IPS-18a (cell line): ENCODE data around the gene EHF.

ENCODE experiments used
- H3K27ac ChIP-seq: one replicate; pipeline ENCODE4 v1.5.1; 2013; ENCODE audit warnings: low read length
- H3K27me3 ChIP-seq: one replicate; pipeline ENCODE4 v1.6.1; 2013; ENCODE audit warnings: mild to moderate bottlenecking, low read length; ENCODE audit not compliant: control insufficient read depth, insufficient read depth
- H3K36me3 ChIP-seq: one replicate; pipeline ENCODE4 v1.6.1; 2013; ENCODE audit warnings: low read depth, low read length; ENCODE audit not compliant: control insufficient read depth
- H3K4me1 ChIP-seq: one replicate; pipeline ENCODE4 v1.6.1; 2013; ENCODE audit warnings: low read depth, low read length; ENCODE audit not compliant: control insufficient read depth
- H3K4me3 ChIP-seq: one replicate; pipeline ENCODE4 v1.5.1; 2013; ENCODE audit warnings: low read length
- H3K9ac ChIP-seq: one replicate; pipeline ENCODE4 v1.6.1; 2013; ENCODE audit warnings: mild to moderate bottlenecking, low read length, moderate library complexity
- H3K9me3 ChIP-seq: one replicate; pipeline ENCODE4 v1.6.1; 2013; ENCODE audit warnings: low read depth, low read length; ENCODE audit not compliant: control insufficient read depth

Gene EHF

DNA sequence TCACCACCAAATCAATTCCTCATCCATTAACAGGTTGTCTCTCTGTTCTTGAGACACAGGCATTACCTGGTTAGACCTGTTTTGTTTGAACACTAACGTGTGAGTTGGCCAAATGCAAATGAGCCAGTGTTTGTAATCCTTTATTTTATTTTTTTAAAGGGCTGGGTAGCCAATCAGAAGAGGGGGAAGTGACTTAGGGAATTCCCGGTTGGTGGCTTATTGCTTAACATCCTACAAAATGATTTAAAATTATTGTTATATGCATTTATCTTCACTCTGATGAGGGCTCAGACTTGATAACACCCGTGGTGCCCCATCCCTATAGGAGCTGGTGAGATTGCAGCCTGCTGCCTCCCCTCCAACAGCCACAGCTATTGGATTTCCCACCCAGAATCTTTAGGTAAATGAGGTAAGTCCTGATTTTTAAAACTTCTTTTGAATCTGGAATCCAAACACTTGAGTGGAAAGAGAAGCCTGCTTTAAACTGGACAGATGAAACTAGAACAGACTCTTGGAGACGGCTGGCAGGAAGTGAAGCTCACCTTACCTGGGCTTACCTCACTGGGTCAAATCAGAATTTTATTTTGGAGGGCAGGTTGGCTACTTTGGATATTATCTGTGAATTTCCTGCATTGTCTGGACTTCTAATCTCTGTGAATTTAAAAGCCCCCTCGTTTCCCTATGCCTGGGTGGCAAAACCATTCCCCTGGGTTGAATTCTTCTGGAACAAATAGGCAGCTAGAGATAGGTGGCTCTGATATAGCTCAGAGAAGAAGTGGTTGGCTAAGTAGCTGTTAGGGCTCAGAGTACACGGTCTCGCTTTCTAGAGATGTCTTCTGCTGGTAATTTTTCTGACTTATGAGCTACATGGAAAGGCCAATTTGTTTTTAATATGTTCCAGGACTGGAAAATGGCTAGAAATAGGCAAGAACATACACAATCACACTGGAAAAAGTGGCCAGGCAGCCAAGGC, at the start of gene EHF:
TSS of gene EHF (plus strand) at position 274 of the 973 bp plus-strand sequence. CDS start 21,538 bp downstream, outside the sequence.
- Histone ChIP-seq H3K36me3 (no peaks in the 10 kb centered on the region), H3K27ac (no peak within 1 kb of the TSS), H3K4me1 (peaks cover 2% of the 10 kb centered on the region), H3K27me3 (no peaks in the 10 kb centered on the region), H3K9ac (no peak within 1 kb of the TSS), H3K9me3 (no peaks in the 10 kb centered on the region), H3K4me3 (no peak within 1 kb of the TSS)

DNA sequence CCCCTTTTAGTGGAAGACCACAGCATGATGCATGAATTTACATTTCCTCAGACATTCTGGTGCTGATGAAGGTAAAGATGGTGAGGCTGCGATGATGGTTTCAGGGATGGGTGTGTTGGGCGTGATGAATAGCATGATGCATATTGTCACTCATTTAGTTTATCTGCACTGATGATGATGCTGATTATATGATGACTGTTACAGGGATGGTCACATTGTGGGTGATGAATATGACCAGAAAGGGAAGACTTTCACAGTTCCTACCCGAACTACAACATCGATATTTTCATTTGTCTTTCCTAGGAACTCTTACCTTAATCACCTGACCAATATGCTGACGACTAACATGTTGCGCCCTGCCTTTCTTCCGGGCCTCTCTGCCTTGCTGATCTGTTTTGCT, 47.4 kb upstream of the EHF start:
- H3K4me3 ChIP-seq, result no peak overlapping the region

DNA sequence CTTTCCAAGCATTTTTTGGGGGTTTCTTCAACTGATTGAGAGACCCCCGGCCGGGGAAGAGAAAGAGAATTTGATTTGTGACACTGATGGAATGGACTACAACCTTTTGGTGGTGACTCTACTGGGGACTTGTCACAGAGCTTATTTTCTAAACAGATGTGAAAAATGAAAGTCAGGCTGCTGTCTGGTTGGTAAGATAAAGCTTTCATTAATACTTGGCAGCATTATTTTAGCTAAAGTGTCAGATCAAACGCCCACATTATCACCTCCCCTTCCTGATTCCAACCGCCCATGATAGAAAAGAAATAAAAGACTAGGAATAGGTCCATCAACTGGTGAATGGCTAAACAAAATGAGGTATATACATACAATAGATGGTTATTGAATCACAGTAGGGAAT, 45.6 kb upstream of the EHF start:
- Histone ChIP-seq H3K27me3 (no peaks in the 10 kb centered on the region), H3K9me3 (no peaks in the 10 kb centered on the region), H3K4me3 (no peak overlapping the region), H3K4me1 (no peaks in the 10 kb centered on the region), H3K27ac (no peak overlapping the region), H3K9ac (no peak overlapping the region), H3K36me3 (no peaks in the 10 kb centered on the region)

More for the DNA sequence above, 47.4 kb upstream of the EHF start:
- Histone ChIP-seq H3K27me3 (no peaks in the 10 kb centered on the region), H3K9me3 (no peaks in the 10 kb centered on the region), H3K36me3 (no peaks in the 10 kb centered on the region), H3K9ac (no peak overlapping the region), H3K4me1 (no peaks in the 10 kb centered on the region), H3K27ac (no peak overlapping the region)

DNA sequence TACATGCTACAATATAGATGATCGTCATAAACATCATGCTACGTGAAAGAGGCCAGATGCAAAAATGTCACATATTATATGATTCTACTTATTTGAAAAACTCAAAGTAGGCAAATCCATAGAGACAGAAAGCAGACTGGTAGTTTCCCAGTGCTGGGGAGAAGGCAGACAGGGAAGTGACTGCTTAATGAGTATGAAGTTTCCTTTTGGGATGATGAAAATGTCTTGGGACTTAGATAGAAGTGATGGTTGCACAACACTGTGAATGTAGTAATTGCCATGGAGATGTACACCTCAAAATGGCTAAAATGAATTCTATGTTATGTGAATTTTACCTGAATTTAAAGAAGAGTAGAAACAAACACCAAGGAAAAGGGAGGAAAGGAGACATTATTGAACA, 45.2 kb upstream of the EHF start:
- Histone ChIP-seq H3K36me3 (no peaks in the 10 kb centered on the region), H3K4me3 (no peak overlapping the region), H3K4me1 (no peaks in the 10 kb centered on the region), H3K9ac (no peak overlapping the region), H3K9me3 (no peaks in the 10 kb centered on the region), H3K27ac (no peak overlapping the region), H3K27me3 (no peaks in the 10 kb centered on the region)

DNA sequence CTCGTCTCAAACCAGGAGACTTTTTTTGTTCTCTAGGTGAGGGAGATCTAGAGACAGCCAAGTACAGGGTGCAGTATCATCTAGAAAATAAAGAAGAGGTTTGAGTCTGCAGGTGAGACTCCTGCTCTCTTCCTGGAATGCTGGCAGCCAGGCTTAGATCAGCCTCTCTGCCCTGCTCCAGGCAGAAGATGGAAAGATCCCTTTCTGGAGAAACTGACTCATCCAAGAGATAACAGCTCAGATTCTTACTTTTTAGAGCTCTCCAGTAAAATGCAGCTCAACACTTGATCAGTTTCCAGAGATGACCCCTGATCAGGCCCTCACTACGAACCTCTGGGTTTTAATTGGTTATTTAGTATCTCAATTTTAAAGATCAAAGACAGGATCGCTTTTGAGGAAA, 44.6 kb upstream of the EHF start:
- Histone ChIP-seq H3K36me3 (no peaks in the 10 kb centered on the region), H3K4me3 (no peak overlapping the region), H3K9ac (no peak overlapping the region), H3K27me3 (no peaks in the 10 kb centered on the region), H3K4me1 (no peaks in the 10 kb centered on the region), H3K27ac (no peak overlapping the region), H3K9me3 (no peaks in the 10 kb centered on the region)

DNA sequence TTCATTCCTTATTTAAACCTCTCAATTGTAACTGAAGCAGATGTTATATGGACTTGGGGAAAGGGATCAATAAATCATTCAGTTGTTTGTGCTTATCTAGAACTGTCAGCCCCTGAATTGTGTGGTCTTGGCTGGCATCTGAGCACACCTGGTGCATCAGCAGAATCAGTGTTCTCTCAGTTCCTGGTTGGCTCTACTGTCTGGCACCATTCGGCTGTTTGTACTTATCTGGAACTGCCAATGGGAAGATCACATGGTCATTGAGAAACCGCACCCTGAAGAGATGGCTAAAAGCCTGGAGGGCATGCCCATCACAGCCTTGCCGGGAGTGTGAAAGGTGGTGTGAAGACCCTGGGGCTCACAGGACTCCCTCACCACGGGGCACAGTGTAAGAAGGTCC, 37.1 kb upstream of the EHF start:
- no peaks in the 10 kb centered on the region for H3K4me1 ChIP-seq
- H3K36me3 ChIP-seq, result no peaks in the 10 kb centered on the region
- H3K4me3 ChIP-seq, result no peak overlapping the region
- H3K9ac ChIP-seq, result no peak overlapping the region
- H3K27ac ChIP-seq, result no peak overlapping the region
- no peaks in the 10 kb centered on the region for H3K27me3 ChIP-seq
- H3K9me3 ChIP-seq, result no peaks in the 10 kb centered on the region

DNA sequence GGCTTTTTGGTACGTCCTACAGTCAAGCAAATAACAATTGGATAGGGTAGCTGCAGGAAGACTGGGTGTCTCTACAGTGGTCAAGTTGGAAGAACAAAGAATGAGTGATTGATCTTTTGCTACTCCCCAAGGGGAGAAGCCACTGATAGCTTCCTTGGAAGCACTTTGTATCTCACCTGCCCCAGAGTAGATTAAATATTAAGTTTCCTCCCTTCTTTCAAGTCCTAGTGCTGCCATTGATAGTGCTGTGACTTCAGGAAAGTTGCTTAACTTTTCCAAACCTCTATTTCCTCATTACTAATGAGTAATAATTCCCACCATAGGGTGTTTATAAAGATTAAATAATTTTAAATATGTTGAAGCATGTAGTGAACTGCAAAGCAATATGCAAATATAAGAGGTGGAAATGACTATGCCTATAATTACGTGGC, 35.6 kb upstream of the EHF start:
- H3K36me3 ChIP-seq, result no peaks in the 10 kb centered on the region
- no peak overlapping the region for H3K4me3 ChIP-seq
- no peak overlapping the region for H3K9ac ChIP-seq
- no peaks in the 10 kb centered on the region for H3K4me1 ChIP-seq
- H3K9me3 ChIP-seq, result no peaks in the 10 kb centered on the region
- H3K27ac ChIP-seq, result no peak overlapping the region
- H3K27me3 ChIP-seq, result no peaks in the 10 kb centered on the region

DNA sequence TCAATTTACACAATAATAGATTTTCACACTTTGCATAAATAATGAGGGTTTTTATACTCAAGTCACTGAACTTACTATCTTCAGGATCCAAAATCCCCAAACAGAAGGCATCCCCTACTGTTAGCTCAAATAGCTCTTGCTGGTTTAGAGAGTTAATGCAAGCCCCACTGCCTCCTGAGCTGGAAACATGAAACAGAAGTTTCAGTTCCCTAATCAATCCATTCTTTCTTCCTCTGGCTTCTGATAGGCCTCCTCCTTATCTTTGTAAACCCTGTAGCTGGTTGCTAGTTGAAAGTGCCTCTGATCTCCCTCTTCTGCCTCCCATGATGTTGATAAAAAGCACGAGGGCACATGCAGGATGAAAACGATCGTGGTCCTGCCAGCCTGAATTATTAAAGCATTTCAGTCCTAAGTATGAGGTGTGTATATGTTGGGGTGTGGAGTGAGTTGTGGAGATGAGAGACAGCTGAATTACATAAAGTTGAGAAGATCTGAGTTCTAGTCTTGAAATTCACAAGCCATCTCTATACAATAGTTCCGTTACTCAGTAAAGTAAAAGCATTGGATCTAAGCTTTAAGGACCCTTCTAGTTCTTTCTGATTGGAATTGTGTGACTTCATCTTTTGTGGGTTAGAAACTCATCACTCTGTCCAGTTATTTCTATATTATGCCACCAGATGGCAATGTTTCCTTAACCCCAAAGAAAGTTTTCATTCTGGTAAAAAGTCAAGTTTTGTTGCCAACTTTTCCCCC, 35.0 kb upstream of the EHF start:
- no peaks in the 10 kb centered on the region for H3K36me3 ChIP-seq
- H3K4me1 ChIP-seq, result no peaks in the 10 kb centered on the region
- H3K27ac ChIP-seq, result no peak overlapping the region
- no peak overlapping the region for H3K9ac ChIP-seq
- no peaks in the 10 kb centered on the region for H3K9me3 ChIP-seq
- H3K27me3 ChIP-seq, result no peaks in the 10 kb centered on the region
- H3K4me3 ChIP-seq, result no peak overlapping the region

DNA sequence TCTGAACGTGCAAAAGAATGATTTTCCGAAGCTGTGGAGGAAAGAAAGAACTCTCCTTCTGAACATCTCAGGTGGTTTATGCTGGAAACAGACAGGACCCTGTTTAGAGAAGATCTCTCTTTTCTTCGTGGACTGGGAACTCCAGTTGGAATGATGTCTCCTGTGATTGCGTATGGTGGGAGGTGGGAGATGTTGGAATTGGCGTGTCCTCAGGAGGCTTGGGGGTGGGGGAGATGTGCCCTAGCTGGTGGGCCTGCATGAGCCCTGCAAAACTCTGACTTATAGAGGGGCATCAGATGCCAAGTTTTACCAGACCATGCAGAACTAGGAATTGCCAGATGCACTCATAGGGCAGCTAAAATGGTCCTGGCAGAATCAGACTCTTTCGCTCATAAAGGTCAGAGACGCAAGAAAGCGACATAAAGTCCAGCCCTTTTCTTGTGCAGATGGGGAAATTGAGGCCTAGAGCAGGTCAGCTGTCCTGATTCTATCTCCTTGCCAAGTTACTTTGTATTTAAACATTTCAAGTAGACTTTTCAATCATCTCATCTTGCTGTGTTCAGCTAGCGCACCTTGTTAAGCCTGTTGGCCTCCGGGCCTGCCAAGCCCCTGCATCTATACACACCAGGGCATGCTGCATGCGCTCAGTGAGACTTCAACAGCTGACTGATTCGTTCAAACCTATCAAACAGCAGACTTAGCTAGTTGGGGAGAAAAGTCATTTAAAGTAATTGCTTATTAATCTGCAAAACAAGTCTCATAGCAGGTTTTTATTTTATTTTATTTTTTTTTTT, 34.2 kb upstream of the EHF start:
- H3K27me3 ChIP-seq, result no peaks in the 10 kb centered on the region
- H3K9ac ChIP-seq, result no peak overlapping the region
- H3K36me3 ChIP-seq, result no peaks in the 10 kb centered on the region
- H3K4me3 ChIP-seq, result no peak overlapping the region
- no peak overlapping the region for H3K27ac ChIP-seq
- H3K4me1 ChIP-seq, result no peaks in the 10 kb centered on the region
- H3K9me3 ChIP-seq, result no peaks in the 10 kb centered on the region

DNA sequence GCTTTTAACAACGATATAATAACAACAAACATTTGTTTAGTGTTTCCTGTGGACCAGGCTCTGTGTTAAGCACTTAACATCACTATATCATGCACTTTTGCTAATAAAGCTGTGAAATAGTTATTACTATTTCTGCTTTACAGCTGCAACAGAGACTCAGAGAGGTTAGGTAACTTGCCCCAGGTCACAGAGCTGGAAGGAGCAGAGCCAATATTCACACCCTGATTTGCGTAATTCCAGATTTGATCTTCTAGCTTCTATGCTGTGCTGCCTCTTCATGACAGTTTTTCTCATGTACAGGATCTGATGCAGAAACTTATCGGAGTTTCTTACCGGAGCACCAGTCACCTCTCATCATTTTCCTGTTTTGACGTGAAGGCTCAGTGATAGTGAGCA, 33.6 kb upstream of the EHF start:
- peaks cover 2% of the 10 kb centered on the region for H3K9me3 ChIP-seq
- H3K27ac ChIP-seq, result no peak overlapping the region
- H3K36me3 ChIP-seq, result no peaks in the 10 kb centered on the region
- no peaks in the 10 kb centered on the region for H3K27me3 ChIP-seq
- no peak overlapping the region for H3K4me3 ChIP-seq
- H3K4me1 ChIP-seq, result no peaks in the 10 kb centered on the region
- no peak overlapping the region for H3K9ac ChIP-seq

DNA sequence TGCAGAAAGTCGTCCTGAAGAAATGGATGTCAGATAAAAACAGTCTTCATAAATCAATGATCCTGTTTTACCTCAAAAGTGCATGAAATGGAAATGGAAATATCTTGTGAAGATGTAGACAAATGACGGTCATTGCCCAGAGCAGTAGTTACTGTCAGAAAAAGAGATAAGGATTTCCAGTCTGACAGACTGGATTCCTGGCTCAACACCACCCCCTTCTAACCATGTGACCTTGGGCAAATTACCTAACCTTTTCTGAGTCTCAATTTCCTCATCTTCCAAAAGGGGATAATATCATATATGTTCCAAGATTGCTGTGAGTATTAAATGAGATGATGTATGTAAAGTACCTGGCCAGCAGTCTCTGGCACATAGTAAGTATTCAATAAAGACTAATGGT, 32.9 kb upstream of the EHF start:
- no peaks in the 10 kb centered on the region for H3K27me3 ChIP-seq
- no peak overlapping the region for H3K9ac ChIP-seq
- H3K9me3 ChIP-seq, result peaks cover 4% of the 10 kb centered on the region
- no peaks in the 10 kb centered on the region for H3K4me1 ChIP-seq
- no peak overlapping the region for H3K27ac ChIP-seq
- H3K36me3 ChIP-seq, result no peaks in the 10 kb centered on the region
- H3K4me3 ChIP-seq, result no peak overlapping the region
